Measurements from ENCODE around the gene PRDM11.

The PRDM11 gene

DNA sequence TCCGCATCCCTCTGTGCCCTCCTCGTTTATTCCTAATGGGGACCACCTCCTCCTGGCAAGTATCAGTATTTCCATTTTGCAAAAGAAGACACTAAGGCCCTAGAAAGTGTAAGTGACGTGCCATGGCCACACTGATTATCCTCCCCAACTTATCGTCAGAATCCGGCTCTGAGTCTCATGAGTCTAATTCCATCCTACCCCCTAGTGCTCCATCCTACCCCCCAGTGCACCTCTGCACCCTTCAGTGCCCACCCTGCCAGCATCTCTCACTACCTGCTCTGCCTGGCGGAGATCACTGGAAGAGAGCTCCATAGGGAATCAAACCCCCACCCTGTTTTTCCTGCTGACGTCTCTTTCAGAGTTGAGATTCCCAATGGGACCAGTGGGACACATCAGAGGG, 31.8 kb downstream of the PRDM11 start:
- no peak for DNase-seq

DNA sequence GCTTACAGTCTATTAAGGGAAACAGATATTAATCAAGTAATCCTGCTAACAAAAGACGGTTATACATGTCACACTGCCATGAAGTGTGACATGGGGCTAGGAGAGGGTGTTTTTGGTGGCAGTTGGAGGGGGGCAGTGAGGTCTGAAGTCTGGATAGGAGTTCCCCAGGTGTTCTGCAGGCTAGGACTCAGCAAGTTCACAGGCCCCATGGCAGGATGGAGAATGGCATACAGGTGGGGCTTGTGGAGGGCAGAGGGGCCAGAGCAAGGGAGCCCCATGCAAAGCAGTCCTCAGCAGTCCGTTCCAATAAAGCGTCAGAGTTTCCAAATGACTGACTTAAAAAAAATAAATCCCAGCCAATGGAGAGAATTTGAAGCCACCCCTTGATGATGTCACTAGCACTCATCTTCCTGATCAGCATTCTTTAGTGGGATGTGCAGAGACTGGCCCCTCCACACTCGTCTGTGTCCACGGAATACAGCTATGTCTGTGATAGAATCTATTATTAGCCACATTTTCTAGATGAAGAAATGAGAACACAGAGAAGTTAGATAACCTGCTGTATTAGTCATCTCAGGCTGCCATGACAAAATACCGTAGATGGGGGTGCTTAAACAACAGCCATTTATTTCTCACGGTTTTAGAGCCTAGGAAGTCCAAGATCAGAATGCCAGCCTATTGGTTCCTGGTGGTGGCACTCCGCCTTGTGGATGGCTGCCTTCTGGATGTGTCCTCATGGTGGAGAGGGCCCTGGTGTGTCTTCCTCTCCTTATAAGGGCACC, 32.6 kb downstream of the PRDM11 start:
- no peak for DNase-seq

DNA sequence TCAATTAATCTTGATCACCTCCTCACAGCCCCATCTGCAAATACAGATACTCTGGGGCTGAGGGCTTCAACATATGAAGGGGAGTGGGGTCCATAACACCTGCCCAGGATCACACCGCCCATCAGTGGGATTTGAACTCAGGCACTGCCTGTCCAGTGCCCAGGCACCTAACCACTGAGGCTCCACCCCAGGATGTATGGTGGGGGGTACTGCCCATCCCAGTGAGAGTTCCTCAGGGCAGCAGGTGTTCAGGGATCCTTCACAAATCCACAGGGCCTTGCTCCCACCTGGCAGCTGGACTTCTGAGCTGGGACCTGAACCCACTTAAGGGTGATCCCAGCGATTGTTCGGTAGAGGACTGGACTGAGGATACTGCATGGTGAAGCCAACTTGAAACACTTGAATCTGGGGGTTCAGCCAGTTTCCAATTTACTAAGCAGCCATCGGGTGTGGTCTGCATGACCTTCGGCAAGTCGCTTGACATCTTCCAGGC, 33.3 kb downstream of the PRDM11 start:
- DNase-seq: peak; percentile 13

DNA sequence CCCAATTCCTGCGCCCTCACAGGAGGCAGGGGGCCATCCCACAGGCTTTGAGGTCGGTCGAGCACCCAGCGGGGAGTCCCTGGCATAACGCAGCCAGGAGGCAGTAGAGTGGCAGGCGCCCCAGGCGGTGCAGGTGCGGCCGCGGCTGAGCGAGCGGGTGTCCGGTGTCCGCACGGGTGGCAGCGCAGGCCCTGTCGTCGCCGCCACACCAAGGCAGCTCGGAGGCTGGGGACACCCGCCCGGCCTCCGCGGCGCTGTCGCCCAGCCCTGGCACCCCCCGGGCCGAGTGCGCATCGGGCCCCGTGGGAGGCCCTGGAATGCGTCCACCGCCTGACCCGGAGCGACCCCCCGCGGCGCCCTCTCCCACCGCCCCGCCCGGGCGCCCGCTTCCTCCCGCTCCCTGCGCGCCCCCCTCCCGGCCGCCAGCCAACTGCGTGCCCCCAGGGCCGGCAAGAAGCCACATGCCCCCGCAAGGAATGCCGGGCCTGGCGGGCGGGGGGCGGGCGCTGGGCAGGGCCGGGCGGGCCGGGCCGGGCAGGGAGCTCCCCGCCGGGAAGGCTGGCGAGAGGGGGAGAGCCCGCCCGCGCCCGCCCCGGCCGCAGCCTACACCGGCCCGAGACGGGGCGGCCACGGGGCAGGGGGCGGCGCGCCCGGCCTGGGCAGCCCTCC, 33.9 kb downstream of the PRDM11 start:
- peak; percentile 48 for DNase-seq

DNA sequence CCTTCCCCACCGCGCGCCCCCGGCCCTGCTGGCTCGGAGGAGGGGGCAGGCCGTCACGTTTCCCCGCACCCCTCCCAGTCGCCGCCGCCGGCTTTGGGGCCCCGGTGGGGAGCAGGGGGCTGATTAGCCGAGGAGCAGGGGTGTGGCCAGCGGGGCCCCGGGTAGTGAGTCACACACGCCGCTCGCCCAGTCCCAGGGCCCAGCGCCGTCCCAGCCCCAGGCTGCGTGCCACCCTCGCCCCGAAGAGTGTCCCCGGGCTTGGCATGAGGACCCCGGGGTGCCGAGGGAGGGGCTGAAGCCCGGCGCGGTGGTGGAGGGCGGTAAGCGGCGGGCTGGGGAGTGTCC, 34.4 kb downstream of the PRDM11 start:
- DNase-seq: peak; percentile 48

DNA sequence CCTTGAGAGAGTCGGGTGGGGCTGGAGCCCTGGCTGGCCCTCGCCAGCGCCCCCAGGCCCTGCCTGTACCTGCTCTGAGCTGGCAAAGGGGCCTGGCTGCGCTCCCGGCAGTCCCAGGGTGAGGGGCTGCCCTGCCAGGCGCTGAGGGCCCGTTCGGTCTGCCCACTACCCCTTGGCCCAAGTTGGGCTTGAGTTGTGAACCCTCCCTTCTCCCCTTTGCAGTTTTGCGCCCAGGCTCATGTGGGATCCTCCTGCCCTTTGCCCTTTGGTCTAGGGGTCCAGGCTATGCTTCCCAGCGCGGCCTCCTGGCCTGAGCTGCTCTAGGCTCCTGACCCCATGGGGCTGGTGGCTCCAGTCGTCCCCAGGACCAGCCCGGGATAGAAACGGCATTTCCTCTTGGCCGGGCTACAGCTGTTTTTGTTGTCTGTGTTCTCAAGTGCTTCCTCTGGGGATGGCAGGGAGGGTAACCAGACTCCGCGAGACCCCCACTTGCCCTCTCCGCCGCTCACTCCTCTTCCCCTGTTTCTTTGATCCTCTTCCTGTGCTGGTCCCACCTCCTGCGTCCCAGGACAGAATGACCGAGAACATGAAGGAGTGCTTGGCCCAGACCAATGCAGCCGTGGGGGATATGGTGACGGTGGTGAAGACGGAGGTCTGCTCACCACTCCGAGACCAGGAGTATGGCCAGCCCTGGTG, 34.9 kb downstream of the PRDM11 start:
- no peak for DNase-seq

DNA sequence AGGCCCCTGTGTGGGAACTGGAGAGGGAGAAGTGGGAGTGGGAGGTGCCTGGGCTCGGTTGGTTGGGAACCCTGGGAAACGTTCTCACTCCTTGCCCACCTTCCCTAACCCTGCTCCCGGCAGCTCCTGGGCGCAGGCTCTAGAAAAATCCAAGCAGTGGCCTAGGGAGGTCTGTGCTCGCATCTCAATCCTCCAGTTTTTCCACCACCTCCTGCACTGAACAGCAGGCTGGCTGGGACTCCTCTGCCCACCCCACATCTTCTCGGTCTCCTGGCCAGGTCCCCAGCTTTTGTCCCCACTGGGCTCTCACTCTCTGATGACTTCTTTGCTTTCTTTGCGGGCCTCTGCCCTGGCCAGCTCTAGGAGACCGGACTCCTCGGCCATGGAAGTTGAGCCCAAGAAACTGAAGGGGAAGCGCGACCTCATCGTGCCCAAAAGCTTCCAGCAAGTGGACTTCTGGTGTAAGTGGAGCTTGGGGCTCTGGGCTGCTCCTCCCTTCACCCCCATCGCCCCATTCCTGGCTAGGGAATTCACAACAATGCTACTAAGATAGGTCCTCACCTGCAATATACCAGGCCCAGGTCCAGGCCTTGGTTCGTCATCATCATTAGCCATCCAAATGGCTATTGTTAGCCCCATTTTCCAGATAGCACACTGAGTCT, 35.6 kb downstream of the PRDM11 start:
- DNase-seq: no peak

DNA sequence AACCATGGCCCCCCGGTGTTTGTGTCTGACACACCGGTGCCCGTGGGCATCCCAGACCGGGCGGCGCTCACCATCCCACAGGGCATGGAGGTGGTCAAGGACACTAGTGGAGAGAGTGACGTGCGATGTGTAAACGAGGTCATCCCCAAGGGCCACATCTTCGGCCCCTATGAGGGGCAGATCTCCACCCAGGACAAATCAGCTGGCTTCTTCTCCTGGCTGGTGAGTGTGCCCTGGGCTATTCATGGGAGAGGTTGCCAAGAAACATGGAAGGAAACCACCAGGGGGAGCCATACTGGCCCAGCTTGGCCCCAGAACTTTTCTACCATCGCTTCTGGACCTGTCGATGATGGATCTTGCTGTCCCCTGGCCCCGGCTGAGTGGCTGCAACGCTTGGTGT, 36.5 kb downstream of the PRDM11 start:
- DNase-seq: peak; percentile 25

DNA sequence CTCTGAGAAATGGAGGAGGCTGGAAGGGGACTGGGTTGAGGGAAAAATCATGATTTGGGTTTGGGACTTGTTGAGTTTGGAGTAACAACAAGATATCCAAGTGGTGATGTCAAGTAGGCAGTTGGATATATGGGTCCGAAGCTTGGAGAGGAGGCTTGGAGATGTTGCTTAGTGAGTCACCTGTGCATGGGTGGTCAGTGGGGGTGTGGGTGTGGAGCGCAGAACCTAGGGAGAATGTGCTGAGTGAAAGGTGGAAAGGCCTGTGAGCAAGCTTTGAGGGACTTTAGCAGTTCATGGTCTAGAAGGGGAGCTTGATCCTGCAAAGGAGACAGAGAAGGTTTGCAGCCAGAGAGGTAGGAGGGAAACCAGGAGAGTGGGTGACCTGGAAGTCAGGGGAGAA, 38.2 kb downstream of the PRDM11 start:
- DNase-seq: no peak

DNA sequence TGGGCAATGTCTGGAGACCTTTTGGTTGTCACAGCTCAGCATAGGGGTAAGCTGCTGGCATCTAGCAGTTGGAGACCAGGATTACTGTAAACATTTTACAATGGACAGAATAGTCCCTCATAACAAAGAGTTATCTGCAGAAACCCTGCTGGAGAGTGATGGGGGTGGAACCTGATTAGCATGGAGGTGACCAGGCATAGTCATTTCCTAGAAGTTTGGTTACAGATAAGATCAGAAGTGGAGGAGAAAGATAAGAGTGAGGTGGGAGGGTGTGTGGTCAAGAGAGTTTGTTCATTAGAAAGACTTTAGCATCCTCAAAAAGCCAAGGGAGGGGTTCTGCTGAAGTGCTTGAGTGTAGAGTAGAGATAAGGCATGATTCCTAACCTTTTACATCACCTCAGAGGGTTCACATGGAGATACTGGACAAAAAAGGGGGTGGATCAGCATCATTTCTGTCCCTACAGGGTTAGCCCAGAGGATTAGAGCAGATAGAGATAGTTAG, 38.8 kb downstream of the PRDM11 start:
- DNase-seq: no peak

DNA sequence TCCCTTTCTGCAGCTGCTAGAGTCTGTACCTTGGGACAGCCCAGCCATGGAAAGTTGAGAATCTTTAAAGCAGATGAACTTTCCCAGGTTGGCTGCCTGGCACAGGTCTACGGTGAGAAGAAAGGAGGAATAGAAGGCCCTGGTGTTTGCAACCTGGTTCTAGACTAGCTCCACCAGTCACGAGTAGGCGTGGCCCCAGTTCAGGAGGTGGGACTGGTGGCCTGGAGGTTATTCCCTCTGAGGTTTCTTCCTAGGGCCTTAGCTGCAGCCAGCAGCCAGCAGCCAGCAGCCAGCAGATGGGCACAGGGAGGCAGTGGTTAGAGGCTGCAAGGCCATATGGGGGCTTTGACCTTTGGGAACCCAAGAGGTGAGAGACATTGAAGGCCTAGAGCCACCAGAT, 40.9 kb downstream of the PRDM11 start:
- DNase-seq: no peak

DNA sequence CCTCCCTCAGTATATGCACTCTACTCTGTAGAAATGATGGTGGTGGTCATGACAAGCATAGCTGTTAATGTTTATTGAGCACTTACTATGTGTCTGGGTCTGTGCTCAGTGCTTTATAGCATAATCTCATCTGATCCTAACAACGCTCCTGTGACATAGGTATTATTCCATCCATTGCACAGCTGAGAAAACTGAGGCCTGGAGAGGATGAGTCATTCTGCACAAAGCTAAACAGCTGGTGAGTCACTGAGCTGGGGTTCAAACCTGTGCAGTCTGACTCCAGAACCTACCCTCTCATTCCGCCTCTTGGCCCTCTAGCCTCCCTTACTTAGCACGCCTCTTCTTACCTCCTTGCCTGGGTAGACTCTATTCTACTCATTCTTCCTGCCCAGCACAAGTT, 41.7 kb downstream of the PRDM11 start:
- DNase-seq: no peak

DNA sequence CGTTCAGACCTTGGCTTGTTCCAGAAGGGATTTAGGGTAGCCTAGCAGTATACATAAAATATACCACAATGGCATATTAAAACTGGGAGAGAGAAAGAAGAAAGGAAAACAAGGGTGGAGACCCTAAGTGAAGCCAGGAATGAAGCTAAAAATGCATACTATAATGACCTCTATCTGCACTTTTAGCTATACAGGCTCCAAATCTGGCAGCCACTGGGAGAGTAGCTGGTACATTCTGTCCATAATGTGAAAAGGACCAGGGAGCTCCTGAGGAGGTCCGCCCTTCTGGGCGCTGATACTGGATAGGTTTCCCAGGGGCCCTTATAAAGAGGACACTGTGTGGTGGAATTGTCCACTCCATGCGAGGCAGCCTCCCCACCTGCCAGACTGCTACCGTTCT, 42.8 kb downstream of the PRDM11 start:
- no peak for DNase-seq

DNA sequence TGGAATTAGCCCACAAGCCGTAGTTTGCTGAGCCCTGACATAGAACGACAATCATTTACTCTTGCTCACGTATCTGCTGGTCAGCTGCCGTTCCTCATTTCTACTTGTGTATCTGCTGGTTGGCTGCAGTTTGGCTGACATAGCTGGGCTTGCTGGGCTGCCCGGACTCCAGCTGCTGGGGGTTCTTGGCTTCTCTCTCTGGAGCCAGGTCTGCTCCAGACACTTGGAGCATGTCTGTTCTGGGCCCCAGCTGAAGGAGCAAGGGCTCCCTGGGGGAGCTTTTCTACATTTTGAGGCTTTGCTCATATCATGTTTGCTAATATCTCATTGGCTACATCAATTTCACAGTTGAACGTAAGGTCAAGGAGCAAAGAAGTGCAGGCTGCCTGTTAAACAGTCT, 47.3 kb downstream of the PRDM11 start:
- DNase-seq: no peak

DNA sequence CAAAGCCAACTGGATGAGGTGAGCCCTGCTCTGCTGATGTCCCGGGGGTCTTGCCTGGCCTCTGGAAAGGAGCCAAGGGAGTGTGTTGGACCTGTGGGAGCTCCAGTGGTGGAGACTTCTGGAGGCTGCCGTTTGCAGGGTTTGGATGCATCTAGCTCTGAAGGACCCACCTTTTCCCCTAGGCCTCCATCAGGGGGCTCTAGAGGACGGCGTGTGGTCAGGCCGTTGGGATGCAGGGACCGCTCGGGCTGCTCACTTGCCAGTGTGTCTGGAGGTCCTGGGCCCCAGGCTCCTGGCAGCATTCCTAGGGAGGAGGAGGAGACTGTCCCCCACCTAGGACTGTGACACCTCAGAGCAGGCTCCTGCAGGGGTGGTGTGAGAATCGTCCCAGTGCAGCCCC, 58.3 kb downstream of the PRDM11 start:
- no peak for DNase-seq

DNA sequence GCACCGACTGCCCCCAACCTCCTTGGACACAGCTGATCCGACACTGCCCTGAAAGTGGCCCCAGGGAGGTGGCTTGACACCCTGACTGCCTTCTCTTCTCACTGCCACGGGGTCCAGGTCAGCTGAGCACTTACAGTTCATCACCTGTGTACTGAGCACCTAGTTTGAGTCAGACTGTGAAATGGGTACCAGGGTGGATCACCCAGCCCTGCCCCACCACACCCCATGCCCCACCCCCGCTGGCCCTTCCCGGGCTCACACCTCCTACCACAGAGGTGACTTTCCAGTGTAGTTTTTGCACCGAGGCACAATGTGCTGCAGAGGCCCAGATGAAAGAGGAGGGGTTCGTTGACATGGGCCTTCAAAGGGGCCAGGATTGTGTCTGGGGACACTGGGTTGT, 59.5 kb downstream of the PRDM11 start:
- no peak for DNase-seq

DNA sequence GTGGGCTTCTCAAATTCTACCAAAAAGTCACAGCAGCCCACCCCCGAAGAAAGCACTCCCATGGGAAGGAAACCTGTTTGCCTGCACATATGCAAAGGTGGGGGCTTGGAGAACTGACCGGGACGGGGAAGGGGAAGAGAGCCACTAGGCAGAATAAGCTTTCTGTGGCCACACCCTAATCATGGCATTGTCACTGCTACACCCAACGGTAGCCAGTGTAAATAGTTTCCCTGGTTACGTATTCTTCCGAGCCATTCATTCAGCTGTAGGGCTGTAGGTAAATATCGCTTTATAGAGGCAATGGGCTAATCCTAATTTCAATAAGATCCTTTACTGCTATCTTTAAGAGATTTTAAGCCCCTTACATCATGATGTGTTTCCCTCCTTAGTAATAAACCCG, 61.7 kb downstream of the PRDM11 start:
- no peak for DNase-seq

DNA sequence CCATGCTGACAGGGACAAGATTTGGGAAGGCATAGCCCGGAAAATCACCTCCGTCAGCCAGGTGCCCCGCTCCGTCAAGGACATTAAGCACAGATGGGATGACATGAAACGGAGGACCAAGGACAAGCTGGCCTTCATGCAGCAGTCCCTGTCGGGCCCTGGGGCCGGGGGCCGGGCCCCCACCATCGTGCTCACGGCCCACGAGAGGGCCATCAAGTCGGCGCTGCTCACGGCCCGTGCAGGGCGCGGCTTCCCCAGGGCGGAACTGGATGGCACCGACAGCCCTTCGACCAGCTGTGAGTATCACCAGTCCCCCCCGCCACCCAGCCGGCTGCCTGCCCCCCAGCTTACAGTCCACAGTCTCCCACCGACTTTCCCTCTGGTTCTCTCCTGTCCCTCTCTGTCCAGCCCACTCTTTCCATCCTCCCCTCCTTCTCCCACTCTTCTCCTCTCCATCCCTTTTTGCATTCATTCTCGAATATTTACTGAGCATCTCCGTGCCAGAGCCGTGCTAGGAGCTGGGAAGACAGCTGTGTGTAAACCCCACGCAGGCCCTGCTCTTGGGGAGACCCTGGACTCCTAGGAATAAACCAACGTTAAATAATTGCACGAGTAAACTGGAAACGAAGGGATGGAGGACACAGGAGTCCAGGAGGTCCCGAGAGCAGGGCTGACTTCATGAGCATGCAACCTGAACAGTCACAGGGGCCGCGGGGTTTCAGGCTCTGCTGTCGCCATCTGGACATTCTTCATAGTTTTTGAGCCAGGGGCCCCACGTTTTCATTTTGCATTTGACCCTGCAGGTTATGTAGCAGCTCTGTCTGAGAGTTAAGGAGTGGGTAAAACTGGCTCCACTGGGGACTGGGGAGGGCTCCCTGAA, 62.8 kb downstream of the PRDM11 start:
- no peak for DNase-seq

DNA sequence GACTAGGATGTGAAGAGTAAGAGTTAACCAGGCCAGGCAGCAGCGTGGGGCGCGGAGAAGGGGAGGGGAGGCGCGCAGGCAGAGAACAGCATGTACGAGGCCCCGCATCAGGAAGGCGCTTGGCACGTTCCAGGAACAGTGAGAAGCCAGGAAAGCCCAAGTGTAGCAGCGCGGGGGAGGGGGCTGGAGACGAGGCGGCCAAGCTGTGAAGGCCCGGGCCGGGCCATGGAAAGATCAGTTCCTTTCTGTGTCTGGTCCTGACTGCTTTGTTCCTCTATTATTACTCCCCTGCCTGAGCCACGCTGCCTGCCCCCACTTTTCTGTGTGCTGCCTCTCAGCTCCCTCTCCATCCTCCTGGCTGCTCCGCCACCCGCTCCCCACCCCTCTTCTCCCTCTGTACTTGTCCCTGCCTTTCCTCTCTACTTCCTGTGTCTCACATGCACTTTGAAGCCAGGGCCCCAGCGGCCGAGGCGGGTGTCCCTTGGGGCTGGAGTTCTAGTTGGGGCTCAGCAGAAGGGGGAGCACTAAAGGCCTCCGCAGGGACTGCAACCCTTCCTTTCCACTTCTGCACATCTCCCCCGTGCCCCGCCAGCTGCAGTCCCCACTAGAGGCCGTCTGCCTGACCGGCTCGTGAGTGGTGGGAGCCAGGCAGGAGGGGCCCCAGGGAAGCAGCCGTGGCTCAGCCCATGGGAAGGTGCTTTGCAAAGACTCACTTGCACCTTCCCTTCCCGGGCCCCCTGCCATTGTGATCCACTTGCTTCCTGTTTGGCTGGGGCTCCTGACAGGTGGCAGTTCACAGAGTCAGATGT, 63.7 kb downstream of the PRDM11 start:
- DNase-seq: peak; percentile 5

DNA sequence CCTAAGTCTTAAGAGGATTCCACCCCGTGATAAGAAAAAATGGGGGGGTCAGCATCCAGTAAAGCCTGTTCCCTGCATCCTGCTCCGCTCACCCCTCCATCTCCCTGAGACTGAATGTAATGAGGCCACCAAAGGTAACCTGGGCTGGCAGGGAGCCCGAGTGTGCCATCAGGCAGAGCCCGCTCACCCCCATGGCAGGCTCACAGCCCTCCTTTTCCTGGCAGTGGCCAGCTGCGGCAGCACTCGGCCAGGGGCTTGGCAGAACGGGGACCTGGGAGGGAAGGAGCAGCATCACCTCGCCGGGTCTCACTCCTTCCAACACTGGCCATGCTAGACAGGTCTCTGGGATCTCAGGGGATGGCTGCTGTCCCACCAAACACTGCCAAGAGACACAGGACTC, 64.4 kb downstream of the PRDM11 start:
- no peak for DNase-seq

DNA sequence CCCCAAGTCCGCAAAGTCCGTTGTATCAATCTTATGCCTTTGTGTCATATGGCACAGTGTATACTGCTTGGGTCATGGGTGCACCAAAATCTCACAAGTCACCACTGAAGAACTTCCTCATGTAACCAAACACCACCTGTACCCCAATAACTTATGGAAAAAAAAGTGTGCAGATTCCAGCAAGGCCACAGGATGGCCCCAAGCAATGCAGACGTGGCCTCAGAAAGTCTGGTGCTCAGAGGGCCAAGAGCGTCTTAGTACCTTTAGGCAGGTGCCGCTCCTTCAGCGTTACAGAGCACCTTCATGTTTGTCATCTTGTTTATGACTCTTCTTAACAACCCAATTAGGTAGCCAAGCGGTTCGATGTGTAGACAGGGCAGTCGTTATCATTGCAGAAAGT, 65.3 kb downstream of the PRDM11 start:
- no peak for DNase-seq

Data from NCI-H82 (cell line).